Measurements from ENCODE around the gene ATP8B2.
"Not testable (repeated sequence)": the region's sequence is repeated elsewhere in the genome, so short reads cannot be mapped to it uniquely, and the experiment has no call there.

ATP8B2 gene

GRCh38 chr1:154358519-154358918, 33.2 kb downstream of the ATP8B2 start:
- peaks cover 26% of the 10 kb centered on the region for H3K27me3 Mint-ChIP-seq (ENCODE audit: low read depth)

GRCh38 chr1:154360288-154360687, 35.0 kb downstream of the ATP8B2 start:
- no peak overlapping the region for H3K27ac Mint-ChIP-seq
- no peak for TF ChIP-seq CTCF (IDR thresholded peaks at IDR 0.05; ENCODE audit: unreplicated experiment in 3 of 3)

More at GRCh38 chr1:154358519-154358918, 33.2 kb downstream of the ATP8B2 start:
- Mint-ChIP-seq H3K9me3 (no peaks in the 10 kb centered on the region), H3K27ac (no peak overlapping the region), H3K4me3 (no peak overlapping the region), H3K4me1 (peaks cover 13% of the 10 kb centered on the region), H3K36me3 (ENCODE audit: low read depth) (no peaks in the 10 kb centered on the region)
- no peak for TF ChIP-seq CTCF (IDR thresholded peaks at IDR 0.05; ENCODE audit: unreplicated experiment in 3 of 3)

GRCh38 chr1:154360881-154361280, 35.6 kb downstream of the ATP8B2 start:
- not testable (repeated sequence) for H3K4me1 Mint-ChIP-seq; H3K4me3 Mint-ChIP-seq; H3K27ac Mint-ChIP-seq; H3K9me3 Mint-ChIP-seq; H3K36me3 Mint-ChIP-seq (ENCODE audit: low read depth)
- peaks cover 11% of the 10 kb centered on the region for H3K27me3 Mint-ChIP-seq (ENCODE audit: low read depth)

More at GRCh38 chr1:154360288-154360687, 35.0 kb downstream of the ATP8B2 start:
- Mint-ChIP-seq H3K4me3 (no peak overlapping the region), H3K36me3 (ENCODE audit: low read depth) (no peaks in the 10 kb centered on the region), H3K9me3 (no peaks in the 10 kb centered on the region), H3K4me1 (no peaks in the 10 kb centered on the region), H3K27me3 (ENCODE audit: low read depth) (peaks cover 15% of the 10 kb centered on the region)

GRCh38 chr1:154361357-154361756, 36.0 kb downstream of the ATP8B2 start:
- Mint-ChIP-seq H3K4me3 (no peak overlapping the region), H3K27ac (no peak overlapping the region), H3K27me3 (ENCODE audit: low read depth) (peaks cover 11% of the 10 kb centered on the region), H3K36me3 (ENCODE audit: low read depth) (no peaks in the 10 kb centered on the region), H3K4me1 (no peaks in the 10 kb centered on the region), H3K9me3 (no peaks in the 10 kb centered on the region)
- no peak for TF ChIP-seq CTCF (IDR thresholded peaks at IDR 0.05; ENCODE audit: unreplicated experiment in 3 of 3)

GRCh38 chr1:154371436-154371835, 46.1 kb downstream of the ATP8B2 start:
- Mint-ChIP-seq H3K36me3 (ENCODE audit: low read depth) (no peaks in the 10 kb centered on the region), H3K9me3 (no peaks in the 10 kb centered on the region), H3K4me3 (no peak overlapping the region)

GRCh38 chr1:154373777-154374357, 48.5 kb downstream of the ATP8B2 start:
- not testable (repeated sequence) for H3K27ac Mint-ChIP-seq; H3K4me1 Mint-ChIP-seq; H3K27me3 Mint-ChIP-seq (ENCODE audit: low read depth); H3K36me3 Mint-ChIP-seq (ENCODE audit: low read depth); H3K4me3 Mint-ChIP-seq; H3K9me3 Mint-ChIP-seq

More at GRCh38 chr1:154371436-154371835, 46.1 kb downstream of the ATP8B2 start:
- TF ChIP-seq CTCF (IDR thresholded peaks at IDR 0.05; ENCODE audit: unreplicated experiment in 3 of 3), result no peak
- Mint-ChIP-seq H3K27me3 (ENCODE audit: low read depth) (no peaks in the 10 kb centered on the region), H3K27ac (no peak overlapping the region), H3K4me1 (no peaks in the 10 kb centered on the region)

- Mint-ChIP-seq H3K4me3 (no peak overlapping the region), H3K4me1 (no peaks in the 10 kb centered on the region), H3K36me3 (ENCODE audit: low read depth) (no peaks in the 10 kb centered on the region), H3K27ac (no peak overlapping the region), H3K9me3 (peaks cover 2% of the 10 kb centered on the region), H3K27me3 (ENCODE audit: low read depth) (no peaks in the 10 kb centered on the region)
- TF ChIP-seq CTCF (IDR thresholded peaks at IDR 0.05; ENCODE audit: unreplicated experiment in 3 of 3), result no peak
Observed at GRCh38 chr1:154379301-154379700, 54.0 kb downstream of the ATP8B2 start.

All from nephron (organoid).